K562 (cell line): ENCODE results near the gene C11orf52. TPM values are rescaled to one million over a fixed set of nuclear protein-coding genes. Genes with fewer than 3 reads are reported as not detected.
A peak's percentile ranks its signal among the peaks of the same experiment; 100 is the strongest.

Experiments
- ARID2 ChIP-seq: fragments of 450-650 bp; IDR thresholded peaks from 2 replicates; pipeline ENCODE4 v1.6.1; 2017; ENCODE audit warnings: antibody characterized with exemption, mild to moderate bottlenecking
- CREBBP ChIP-seq: IDR thresholded peaks from one replicate; pipeline ENCODE4 v1.6.1; 2012; ENCODE audit warnings: low read depth, mild to moderate bottlenecking, control low read depth, inconsistent platforms, low read length
- CXXC5 ChIP-seq: fragments of 250-450 bp; sonication (Bioruptor Pico); IDR thresholded peaks from 2 replicates; pipeline ENCODE4 v1.8.0; 2022; ENCODE audit warnings: inconsistent platforms, mild to moderate bottlenecking, moderate library complexity
- DNMT1 ChIP-seq: fragments of 450-650 bp; IDR thresholded peaks from 2 replicates; pipeline ENCODE4 v1.6.1; 2016; ENCODE audit warnings: antibody characterized with exemption, mild to moderate bottlenecking
- ELF4 ChIP-seq: fragments of 450-650 bp; formaldehyde crosslinking; IDR thresholded peaks from 2 replicates; pipeline ENCODE4 v1.4.0; 2022; ENCODE audit warnings: missing genetic modification characterization
- FOXJ3 ChIP-seq: sonication (generic); formaldehyde crosslinking; IDR thresholded peaks from 2 replicates; pipeline ENCODE4 v1.4.0; 2020; ENCODE audit warnings: mild to moderate bottlenecking, missing genetic modification reagents
- GATAD2B ChIP-seq: fragments of 450-650 bp; IDR thresholded peaks from 2 replicates; pipeline ENCODE4 v1.6.1; 2017; ENCODE audit warnings: mild to moderate bottlenecking, borderline replicate concordance
- HMBOX1 ChIP-seq: sonication (generic); IDR thresholded peaks from 2 replicates; pipeline ENCODE4 v1.6.1; 2016
- KLF1 ChIP-seq: fragments of 450-650 bp; IDR thresholded peaks from 2 replicates; pipeline ENCODE4 v1.6.1; 2016; ENCODE audit warnings: missing genetic modification characterization, missing compliant biosample characterization
- MTA1 ChIP-seq: fragments of 450-650 bp; IDR thresholded peaks from 2 replicates; pipeline ENCODE4 v1.6.1; 2017; ENCODE audit warnings: borderline replicate concordance
- MTA2 ChIP-seq: fragments of 450-650 bp; IDR thresholded peaks from 2 replicates; pipeline ENCODE4 v1.6.1; 2016; ENCODE audit warnings: low read depth
- NFYB ChIP-seq: IDR thresholded peaks from 2 replicates; pipeline ENCODE4 v1.6.1; 2011; ENCODE audit warnings: mild to moderate bottlenecking, moderate library complexity; ENCODE audit not compliant: insufficient read length; ENCODE audit errors: extremely low read depth
- PRPF4 ChIP-seq: fragments of 200-400 bp; formaldehyde crosslinking; IDR thresholded peaks from one replicate; pipeline ENCODE4 v1.6.1; 2017; ENCODE audit warnings: low read length, low read depth, mild to moderate bottlenecking; ENCODE audit not compliant: insufficient read depth, poor library complexity, severe bottlenecking
- SP2 ChIP-seq: IDR thresholded peaks from 2 replicates; pipeline ENCODE4 v1.6.1; 2011; ENCODE audit warnings: mild to moderate bottlenecking, low read depth, low read length, moderate library complexity; ENCODE audit not compliant: poor library complexity, severe bottlenecking; ENCODE audit errors: extremely low read depth
- SRSF1 ChIP-seq: fragments of 200-400 bp; formaldehyde crosslinking; IDR thresholded peaks from 2 replicates; pipeline ENCODE4 v1.6.1; 2017; ENCODE audit warnings: mild to moderate bottlenecking, low read depth, low read length, moderate library complexity
- ZNF232 ChIP-seq: sonication (generic); formaldehyde crosslinking; IDR thresholded peaks from 2 replicates; pipeline ENCODE4 v1.8.0; 2022; ENCODE audit warnings: mild to moderate bottlenecking, missing genetic modification reagents
- ZNF655 ChIP-seq: fragments of 250-450 bp; sonication (Bioruptor Pico); IDR thresholded peaks from 2 replicates; pipeline ENCODE4 v1.5.0; 2021
- ZNF780A ChIP-seq: fragments of 250-450 bp; sonication (Bioruptor Pico); IDR thresholded peaks from 2 replicates; pipeline ENCODE4 v1.5.0; 2021; ENCODE audit warnings: mild to moderate bottlenecking
- polyA plus RNA-seq, 8 experiments: library from polyadenylated mRNA; depleted of rRNA in 4 of 8; stranded (reverse) in 5 of 8; unstranded in 3 of 8; fragments of >200 nt; fragmentation: Nextera tagmentation in 2 of 8; fragmentation: Illumina TruSeq in 1 of 8; extraction: Ambion mirVana in 2 of 8; extraction: Trizol in 1 of 8; gene quantifications; 2 replicates each; pipeline versions ENCODE4 v1.2.1 to v1.2.3, GENCODE V29; 2011 to 2014; ENCODE audit warnings: inconsistent platforms in 1 of 8, missing spikeins in 1 of 8
- total RNA-seq, 7 experiments: library from RNA; depleted of rRNA in 6 of 7; stranded (reverse); fragments of >200 nt in 6 of 7; fragmentation: Illumina TruSeq in 2 of 7; extraction: Trizol in 2 of 7; gene quantifications; 2 replicates each; pipeline versions ENCODE4 v1.2.1 to v1.2.3, GENCODE V29; 2011 to 2021; ENCODE audit warnings: low replicate concordance in 1 of 7
- TF ChIP-seq, protein P1 (sequence below): fragments of 250-450 bp; sonication (Bioruptor Pico); IDR thresholded peaks from 2 replicates; pipeline ENCODE4 v1.9.0; 2021; ENCODE audit warnings: mild to moderate bottlenecking
- TF ChIP-seq, protein P2 (sequence below): sonication (generic); formaldehyde crosslinking; IDR thresholded peaks from 2 replicates; pipeline ENCODE4 v1.9.0; 2022; ENCODE audit warnings: mild to moderate bottlenecking, missing genetic modification reagents

The C11orf52 gene
- total and polyA plus RNA-seq, 9 of the 15 experiments (the other 6 are each of a cell fraction or from before 2014, with no cell fraction given) = 0.29 to 2.9 (median 1.0) TPM

DNA sequence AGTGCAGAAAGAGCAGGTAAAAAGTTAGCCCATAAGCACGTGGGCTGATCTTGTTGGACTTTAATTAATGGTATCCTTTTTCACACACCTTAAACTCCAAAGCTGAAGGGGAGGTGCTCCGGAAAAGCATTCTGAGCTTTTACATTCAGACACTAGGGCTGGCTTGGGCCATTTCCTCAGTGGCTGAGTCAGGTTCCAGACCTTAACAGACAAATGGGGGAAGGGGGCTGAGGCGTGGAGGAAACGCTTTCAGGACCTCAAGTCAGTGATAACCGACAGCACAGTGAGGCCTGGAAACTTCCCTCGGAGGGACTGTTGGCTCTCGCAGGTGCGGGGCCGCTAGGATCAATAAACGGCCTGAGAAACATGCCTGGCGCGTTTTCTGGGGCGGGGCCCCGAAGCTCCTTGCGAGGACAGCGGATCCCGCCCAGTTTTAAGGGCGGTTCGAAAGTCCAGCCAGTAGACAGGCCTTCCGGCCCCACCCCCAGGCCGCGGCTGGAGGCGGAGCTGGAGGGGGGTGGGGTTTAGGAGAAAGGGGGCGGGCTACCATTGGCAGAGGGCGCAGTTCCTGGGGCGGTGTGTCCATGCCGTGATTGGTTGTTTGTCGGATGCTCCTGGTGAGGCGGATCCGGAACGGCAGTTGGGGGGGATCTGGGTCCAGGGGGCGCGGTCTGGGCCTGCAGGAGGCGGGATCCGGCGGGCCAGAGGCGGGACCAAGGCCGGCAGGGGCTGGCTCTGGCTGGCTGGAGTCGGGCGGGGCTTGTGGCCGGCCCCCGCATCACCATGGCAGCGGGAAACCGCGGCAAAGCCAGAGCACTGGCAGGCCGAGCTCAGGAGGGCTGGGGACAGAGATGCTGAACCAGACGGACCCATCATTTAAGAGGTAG, 8.0 kb downstream of the C11orf52 start (continued):
- TF ChIP-seq HMBOX1 = no peak
- no peak for TF ChIP-seq GATAD2B
- TF ChIP-seq ZNF780A (CRISPR knock-in tag) = no peak
- 0 out of 2 replicates have a peak, but pooled peaks have one; percentile 34 for TF ChIP-seq ELF4 (CRISPR knock-in tag)
- TF ChIP-seq MTA1 = no peak
- TF ChIP-seq ZNF232 (CRISPR knock-in tag) = no peak
- TF ChIP-seq CXXC5 (CRISPR knock-in tag) = peak; percentile 71
- TF ChIP-seq, protein P1, sequence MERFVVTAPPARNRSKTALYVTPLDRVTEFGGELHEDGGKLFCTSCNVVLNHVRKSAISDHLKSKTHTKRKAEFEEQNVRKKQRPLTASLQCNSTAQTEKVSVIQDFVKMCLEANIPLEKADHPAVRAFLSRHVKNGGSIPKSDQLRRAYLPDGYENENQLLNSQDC (CRISPR knock-in tag) = no peak
- TF ChIP-seq FOXJ3 (CRISPR knock-in tag) = no peak
- no peak for TF ChIP-seq CREBBP
- no peak for TF ChIP-seq SP2
- TF ChIP-seq, protein P2, sequence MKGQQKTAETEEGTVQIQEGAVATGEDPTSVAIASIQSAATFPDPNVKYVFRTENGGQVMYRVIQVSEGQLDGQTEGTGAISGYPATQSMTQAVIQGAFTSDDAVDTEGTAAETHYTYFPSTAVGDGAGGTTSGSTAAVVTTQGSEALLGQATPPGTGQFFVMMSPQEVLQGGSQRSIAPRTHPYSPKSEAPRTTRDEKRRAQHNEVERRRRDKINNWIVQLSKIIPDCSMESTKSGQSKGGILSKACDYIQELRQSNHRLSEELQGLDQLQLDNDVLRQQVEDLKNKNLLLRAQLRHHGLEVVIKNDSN (CRISPR knock-in tag) = no peak
- no peak for TF ChIP-seq ARID2
- no peak for TF ChIP-seq SRSF1
- no peak for TF ChIP-seq ZNF655
- TF ChIP-seq MTA2 = no peak
- TF ChIP-seq NFYB = peak; percentile 17
- no peak for TF ChIP-seq KLF1 (tag)
- TF ChIP-seq DNMT1 = no peak
- TF ChIP-seq PRPF4 = no peak
